RWPE2 (cell line): Measurements from ENCODE around the gene TRMT1L.

Source experiments
- ATAC-seq: fragments of 200-7000 bp; cut with Tn5 transposase; 3 replicates; pipeline ENCODE4 v1.9.1; 2021; ENCODE audit warnings: low read depth
- DNase-seq: peaks from one replicate; pipeline ENCODE4 v3.0.0-alpha.2; 2020; ENCODE audit warnings: low spot score
- H3K27ac ChIP-seq: fragments of 450-650 bp; 2 replicates; pipeline ENCODE4 v1.5.1; 2017; ENCODE audit warnings: mild to moderate bottlenecking; ENCODE audit not compliant: poor library complexity, severe bottlenecking
- H3K27me3 ChIP-seq: fragments of 250-450 bp; sonication (Bioruptor Pico); 2 replicates; pipeline ENCODE4 v1.5.1; 2021; ENCODE audit warnings: mild to moderate bottlenecking, moderate library complexity; ENCODE audit not compliant: insufficient read depth, poor library complexity, severe bottlenecking
- H3K36me3 ChIP-seq: fragments of 250-450 bp; sonication (Bioruptor Pico); 2 replicates; pipeline ENCODE4 v1.5.1; 2020; ENCODE audit warnings: low read depth, mild to moderate bottlenecking, moderate library complexity
- H3K4me1 ChIP-seq: fragments of 250-450 bp; sonication (Bioruptor Pico); 2 replicates; pipeline ENCODE4 v1.5.1; 2021; ENCODE audit warnings: mild to moderate bottlenecking, moderate library complexity; ENCODE audit not compliant: insufficient read depth, poor library complexity, severe bottlenecking
- H3K4me3 ChIP-seq: fragments of 250-450 bp; sonication (Bioruptor Pico); 2 replicates; pipeline ENCODE4 v1.5.1; 2021; ENCODE audit warnings: mild to moderate bottlenecking, moderate library complexity; ENCODE audit not compliant: severe bottlenecking
- H3K9me3 ChIP-seq: fragments of 250-450 bp; sonication (Bioruptor Pico); 2 replicates; pipeline ENCODE4 v1.5.1; 2021; ENCODE audit warnings: mild to moderate bottlenecking, moderate library complexity; ENCODE audit not compliant: severe bottlenecking
- TF ChIP-seq, protein P1 (sequence below): fragments of 450-650 bp; IDR thresholded peaks from one replicate; pipeline ENCODE4 v1.5.1; 2017; ENCODE audit warnings: mild to moderate bottlenecking, moderate library complexity; ENCODE audit not compliant: poor library complexity, severe bottlenecking

Gene TRMT1L

DNA sequence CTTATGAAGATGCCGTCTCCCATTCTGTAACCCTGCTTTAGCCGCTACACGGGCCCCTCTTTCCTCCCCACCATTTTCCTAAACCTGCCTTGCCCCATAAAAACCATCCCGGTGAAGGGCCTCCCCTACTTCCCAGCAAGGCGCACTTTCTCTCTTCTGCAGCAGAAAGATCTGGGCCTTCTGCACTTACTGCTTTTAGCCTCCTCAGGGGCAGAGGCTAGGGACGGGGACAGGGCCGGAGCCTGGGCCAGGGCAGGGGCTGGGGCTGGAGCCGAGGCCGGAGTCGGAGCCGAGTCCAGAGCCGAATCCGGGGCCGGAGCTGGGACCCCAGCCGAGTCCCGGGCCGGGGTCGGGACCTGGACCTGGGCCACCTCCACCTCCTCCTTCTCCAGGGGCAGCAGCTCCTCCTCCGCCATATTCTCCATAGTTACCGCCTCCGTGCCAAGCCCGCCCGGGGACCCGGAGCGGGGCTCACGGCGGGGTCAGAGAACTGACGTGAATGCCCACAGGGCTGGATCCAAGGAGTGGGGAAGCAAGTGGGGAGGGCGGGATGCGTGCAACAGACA lies 382 bp downstream of the TRMT1L start:
- TF ChIP-seq, protein P1, sequence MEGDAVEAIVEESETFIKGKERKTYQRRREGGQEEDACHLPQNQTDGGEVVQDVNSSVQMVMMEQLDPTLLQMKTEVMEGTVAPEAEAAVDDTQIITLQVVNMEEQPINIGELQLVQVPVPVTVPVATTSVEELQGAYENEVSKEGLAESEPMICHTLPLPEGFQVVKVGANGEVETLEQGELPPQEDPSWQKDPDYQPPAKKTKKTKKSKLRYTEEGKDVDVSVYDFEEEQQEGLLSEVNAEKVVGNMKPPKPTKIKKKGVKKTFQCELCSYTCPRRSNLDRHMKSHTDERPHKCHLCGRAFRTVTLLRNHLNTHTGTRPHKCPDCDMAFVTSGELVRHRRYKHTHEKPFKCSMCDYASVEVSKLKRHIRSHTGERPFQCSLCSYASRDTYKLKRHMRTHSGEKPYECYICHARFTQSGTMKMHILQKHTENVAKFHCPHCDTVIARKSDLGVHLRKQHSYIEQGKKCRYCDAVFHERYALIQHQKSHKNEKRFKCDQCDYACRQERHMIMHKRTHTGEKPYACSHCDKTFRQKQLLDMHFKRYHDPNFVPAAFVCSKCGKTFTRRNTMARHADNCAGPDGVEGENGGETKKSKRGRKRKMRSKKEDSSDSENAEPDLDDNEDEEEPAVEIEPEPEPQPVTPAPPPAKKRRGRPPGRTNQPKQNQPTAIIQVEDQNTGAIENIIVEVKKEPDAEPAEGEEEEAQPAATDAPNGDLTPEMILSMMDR, result no peak
- no peaks in the 10 kb centered on the region for H3K9me3 ChIP-seq
- peak overlapping the region; percentile 69 for H3K4me3 ChIP-seq
- ATAC-seq (peak; percentile 41), DNase-seq (peak; percentile 45)
- H3K27ac ChIP-seq, result peak overlapping the region; percentile 48
- H3K4me1 ChIP-seq, result peaks cover 13% of the 10 kb centered on the region
- H3K27me3 ChIP-seq, result no peaks in the 10 kb centered on the region
- H3K36me3 ChIP-seq, result peaks cover 3% of the 10 kb centered on the region; the same call in 1 of the 2 replicates

DNA sequence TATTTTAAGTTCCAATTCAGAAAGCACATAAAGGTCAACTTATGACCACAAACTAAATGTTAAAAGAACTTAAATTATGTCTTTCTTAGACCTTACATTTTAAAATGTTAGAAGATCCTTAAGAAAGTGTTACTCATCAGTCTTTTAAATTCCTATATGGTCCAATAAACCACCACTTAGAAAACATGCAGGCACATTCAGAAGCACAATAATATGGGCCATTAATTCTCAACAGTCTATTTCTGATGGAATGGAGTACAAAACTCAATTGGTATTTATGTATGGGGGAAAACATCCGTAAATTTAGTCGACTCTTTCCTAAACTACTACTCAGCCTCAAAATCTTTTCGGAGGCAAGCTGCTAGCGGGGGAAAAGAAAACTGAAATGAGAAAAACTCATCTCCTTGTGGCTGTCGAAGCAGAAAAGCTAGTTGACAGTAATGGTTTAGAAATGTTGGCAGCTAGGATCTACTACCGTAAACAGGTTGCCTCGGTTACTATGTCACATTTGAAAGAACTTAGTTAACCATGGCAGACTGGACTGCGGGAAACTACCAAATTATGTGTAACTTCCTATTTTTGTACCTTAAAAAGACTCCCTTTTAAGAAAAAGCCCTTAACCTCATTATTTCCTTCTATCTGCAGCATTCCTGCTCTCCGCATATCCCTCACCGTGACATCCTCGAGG lies 1.0 kb downstream of the TRMT1L start:
- Histone ChIP-seq H3K27ac (peak overlapping the region; percentile 48), H3K9me3 (no peaks in the 10 kb centered on the region), H3K27me3 (no peaks in the 10 kb centered on the region), H3K4me1 (peaks cover 13% of the 10 kb centered on the region), H3K4me3 (peak overlapping the region; percentile 69), H3K36me3 (peaks cover 8% of the 10 kb centered on the region; the same call in 1 of the 2 replicates)
- no peak for DNase-seq
- TF ChIP-seq, protein P1, result no peak
- no peak for ATAC-seq

DNA sequence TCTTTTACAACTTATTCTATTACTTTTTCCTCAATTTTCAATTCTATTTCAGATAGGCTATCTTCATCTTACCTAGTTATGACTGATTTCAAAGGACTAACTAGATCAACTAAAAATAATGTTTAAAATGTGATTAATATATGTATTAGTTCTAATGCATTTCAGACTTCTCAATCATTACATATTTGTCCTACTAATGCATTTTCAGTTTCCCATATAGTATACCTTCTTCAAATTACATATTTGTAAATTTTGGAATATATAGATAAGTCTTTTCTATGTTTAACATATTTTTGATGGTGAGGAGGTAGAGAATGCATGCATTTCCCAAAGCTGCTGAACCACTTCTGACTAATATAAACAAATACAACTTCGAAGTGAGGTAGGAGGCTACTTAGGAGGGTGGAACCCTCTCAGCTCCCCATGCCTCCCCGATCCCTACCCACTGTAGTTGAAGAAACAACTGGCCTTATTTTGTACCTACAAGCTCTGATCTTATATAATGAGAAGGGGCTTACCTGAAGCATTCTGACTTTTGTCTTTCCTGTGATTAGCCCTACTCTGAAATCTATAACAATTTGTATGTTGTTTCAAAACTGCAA lies 1.7 kb downstream of the TRMT1L start:
- Histone ChIP-seq H3K4me1 (peaks cover 13% of the 10 kb centered on the region), H3K4me3 (no peak overlapping the region), H3K27me3 (no peaks in the 10 kb centered on the region), H3K27ac (no peak overlapping the region), H3K9me3 (no peaks in the 10 kb centered on the region), H3K36me3 (peaks cover 9% of the 10 kb centered on the region)
- DNase-seq (no peak), ATAC-seq (no peak)
- TF ChIP-seq, protein P1, result no peak

DNA sequence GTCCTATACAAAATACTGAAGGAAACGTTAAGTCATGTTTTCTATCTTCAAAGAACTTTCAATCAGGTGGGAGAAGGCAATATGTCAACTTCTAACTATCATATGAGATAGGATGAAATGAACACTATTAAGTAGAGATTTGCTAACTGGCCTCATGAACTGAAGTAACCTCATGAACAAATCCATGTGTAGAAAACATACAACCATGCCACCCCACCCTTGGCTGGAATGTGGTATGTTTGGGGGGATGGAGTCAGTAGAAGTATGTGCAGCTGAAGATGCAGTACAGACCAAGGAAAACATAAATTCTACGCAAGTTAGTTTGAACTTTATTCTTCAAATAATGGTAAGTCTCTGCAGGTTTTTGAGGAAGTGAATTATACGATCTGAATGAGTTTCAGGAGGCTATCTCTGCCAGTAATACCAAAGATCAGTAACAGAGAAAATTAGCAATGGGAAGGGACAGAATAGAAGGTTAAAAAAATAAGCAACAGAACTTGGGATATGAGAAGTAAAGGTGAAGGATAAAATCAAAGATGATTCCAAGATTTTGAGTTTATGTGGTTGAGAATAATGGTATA lies 4.5 kb downstream of the TRMT1L start:
- Histone ChIP-seq H3K36me3 (peaks cover 37% of the 10 kb centered on the region), H3K9me3 (no peaks in the 10 kb centered on the region), H3K27ac (no peak overlapping the region), H3K27me3 (no peaks in the 10 kb centered on the region), H3K4me3 (no peak overlapping the region), H3K4me1 (peaks cover 13% of the 10 kb centered on the region)
- DNase-seq, result no peak
- ATAC-seq, result no peak
- TF ChIP-seq, protein P1, result no peak

DNA sequence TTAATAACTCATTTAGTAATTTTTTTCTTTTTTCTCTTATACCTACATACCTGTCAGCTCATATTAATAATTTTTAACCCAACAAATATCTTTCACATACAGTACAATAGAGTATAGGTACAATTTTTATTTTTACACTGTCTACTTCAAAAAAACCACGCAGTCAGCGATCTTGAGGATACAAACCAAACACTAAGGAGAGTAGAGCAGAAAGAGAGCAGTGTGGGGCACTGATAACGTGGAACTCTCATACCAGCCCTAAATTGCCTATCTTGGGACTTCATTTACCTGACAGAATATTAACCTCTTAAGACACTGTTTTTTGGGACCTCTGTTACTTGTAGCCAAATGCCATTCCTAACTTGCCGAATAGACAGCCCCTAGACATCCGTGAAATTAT lies 5.5 kb downstream of the TRMT1L start:
- TF ChIP-seq, protein P1, result no peak
- Histone ChIP-seq H3K9me3 (no peaks in the 10 kb centered on the region), H3K4me1 (peaks cover 13% of the 10 kb centered on the region), H3K36me3 (peaks cover 47% of the 10 kb centered on the region), H3K27ac (no peak overlapping the region), H3K27me3 (no peaks in the 10 kb centered on the region), H3K4me3 (no peak overlapping the region)
- no peak for DNase-seq
- ATAC-seq, result no peak
